SK-N-MC (cell line): Measurements from ENCODE around the gene GLS.

Experiments used
- EZH2 ChIP-seq: fragments of 200-600 bp; sonication (generic); IDR thresholded peaks from one replicate; pipeline ENCODE4 v1.6.1; 2017; ENCODE audit warnings: antibody characterized with exemption
- POLR2AphosphoS5 ChIP-seq: IDR thresholded peaks from 2 replicates; pipeline ENCODE4 v1.6.1; 2012; ENCODE audit warnings: mild to moderate bottlenecking, low read depth, low read length, borderline replicate concordance

DNA sequence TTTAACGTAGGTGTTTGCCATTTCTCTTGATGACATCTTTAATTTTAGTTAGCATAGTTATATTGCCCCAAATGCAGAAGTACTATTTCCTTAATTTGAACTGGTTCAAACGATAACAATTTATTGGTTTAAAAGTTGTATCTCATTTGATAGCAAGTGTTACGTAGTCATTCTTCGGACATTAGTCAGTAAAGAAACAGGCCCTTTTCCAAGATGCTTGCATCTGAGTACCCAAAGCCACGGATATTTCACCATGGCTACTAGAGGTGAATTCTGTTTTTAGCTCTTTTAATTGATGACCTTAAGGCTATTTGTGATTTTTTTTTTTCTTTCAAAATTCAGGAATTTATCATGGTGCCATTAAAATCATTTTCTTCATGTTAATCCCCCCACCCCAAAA lies 32.1 kb downstream of the GLS start:
- TF ChIP-seq EZH2 (no peak), POLR2AphosphoS5 (no peak)
